OCI-M2 (cell line): Measurements from ENCODE around the gene CXorf65.

Experiments used
- DNase-seq: peaks from one replicate; lab custom pipeline; 2025; ENCODE audit not compliant: unreplicated experiment; lab: John Stamatoyannopoulos, UW

Gene CXorf65

DNA sequence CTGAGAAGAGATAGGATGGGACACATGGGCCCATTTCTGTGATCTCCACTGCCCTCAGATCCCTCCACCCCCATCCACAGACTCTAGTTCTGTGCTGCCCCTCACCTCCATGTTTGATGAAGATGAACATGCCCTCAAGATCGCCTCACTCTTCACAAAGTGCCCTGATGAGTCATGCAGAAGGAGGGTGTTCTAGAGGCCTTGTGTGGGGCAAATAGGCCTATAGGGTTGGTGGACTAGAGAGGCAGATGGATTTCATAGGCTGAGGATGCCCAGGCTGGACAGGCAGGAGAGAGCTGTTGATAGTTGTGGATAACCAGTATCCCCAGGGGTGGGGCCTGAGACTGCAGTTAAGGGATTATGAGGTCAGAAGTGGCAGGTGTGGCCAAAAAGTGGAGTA, at the start of gene CXorf65:
TSS of gene CXorf65 (minus strand) at position 314 of the 400 bp plus-strand sequence. CDS start at position 130, 184 bp downstream.
- no peak for DNase-seq

- DNase-seq, result no peak
Measured at GRCh38 chrX:71154641-71155040, 48.1 kb upstream of the CXorf65 start.

- DNase-seq, result no peak
Measured at GRCh38 chrX:71154196-71154595, 47.7 kb upstream of the CXorf65 start.

GRCh38 chrX:71151366-71151765, 44.8 kb upstream of the CXorf65 start:
- DNase-seq, result no peak

DNA sequence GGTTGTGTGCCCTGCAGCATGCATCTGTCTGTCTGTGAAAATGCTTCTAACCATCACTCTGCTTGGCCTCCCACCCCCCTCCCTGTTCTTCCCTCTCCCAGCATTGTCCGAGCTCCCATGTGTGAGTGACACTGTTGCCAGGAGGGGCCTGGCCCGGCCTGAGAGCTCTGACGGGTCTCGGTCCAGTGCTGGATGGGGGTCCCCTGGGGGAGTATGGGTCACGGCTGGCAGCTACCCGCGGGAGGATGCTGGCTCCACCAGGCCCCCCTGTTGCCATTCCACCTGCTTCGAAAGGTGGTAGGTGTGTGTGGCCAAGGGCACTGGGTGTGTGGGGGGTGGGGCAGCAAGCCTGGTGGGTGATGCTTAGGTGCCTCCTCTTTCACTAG, 41.7 kb upstream of the CXorf65 start:
- DNase-seq, result no peak

- DNase-seq, result no peak
Measured at GRCh38 chrX:71147496-71148277, 41.1 kb upstream of the CXorf65 start.

GRCh38 chrX:71144651-71145050, 38.1 kb upstream of the CXorf65 start, which contains the start of gene NLGN3:
Gene NLGN3, plus strand, starts transcription at chrX:71144841. Its CDS starts 2,909 bp downstream, at chrX:71147750.
- DNase-seq, result no peak

DNA sequence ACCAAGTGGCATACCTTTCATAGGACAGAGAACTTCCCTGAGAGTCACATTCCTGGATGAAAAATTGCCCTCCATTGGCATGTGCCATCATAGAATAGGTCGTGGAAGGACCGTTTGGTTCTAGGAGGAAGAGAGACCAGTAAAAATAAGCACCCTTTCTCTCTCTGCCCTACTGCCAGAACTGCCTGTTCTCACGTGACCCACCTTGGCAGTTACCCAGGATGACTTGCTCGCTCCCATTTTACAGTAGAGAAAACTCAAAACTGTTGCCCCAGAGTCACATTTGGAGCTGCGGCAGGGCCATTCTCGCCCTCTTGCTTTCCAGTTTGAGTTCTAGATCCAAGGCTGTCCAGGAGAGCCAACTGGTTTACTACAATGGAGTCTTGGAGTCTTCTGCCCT, 37.0 kb upstream of the CXorf65 start:
- DNase-seq, result no peak

DNA sequence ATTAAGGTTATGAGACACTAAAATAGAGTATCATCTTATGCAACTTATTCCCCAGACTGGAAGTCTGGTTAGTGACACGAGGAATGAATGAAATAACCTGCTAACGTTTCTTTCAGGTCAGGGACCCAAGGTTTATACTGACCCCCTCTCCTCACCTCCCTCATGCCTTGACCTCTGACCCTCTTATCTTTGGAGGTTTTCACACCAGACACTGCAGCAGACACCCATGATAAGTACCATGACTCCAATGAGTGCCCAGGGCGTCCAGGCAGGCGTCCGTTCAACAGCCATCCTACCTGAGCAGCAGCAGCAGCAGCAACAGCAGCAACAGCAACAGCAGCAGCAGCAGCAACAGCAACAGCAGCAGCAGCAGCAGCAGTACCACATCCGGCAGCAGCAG, 33.9 kb upstream of the CXorf65 start:
- no peak for DNase-seq

GRCh38 chrX:71131510-71131909, 25.0 kb upstream of the CXorf65 start:
- peak; percentile 60 for DNase-seq

- no peak for DNase-seq
Measured at GRCh38 chrX:71128915-71129765, 22.6 kb upstream of the CXorf65 start.

GRCh38 chrX:71128166-71128833, 21.8 kb upstream of the CXorf65 start:
- no peak for DNase-seq

DNA sequence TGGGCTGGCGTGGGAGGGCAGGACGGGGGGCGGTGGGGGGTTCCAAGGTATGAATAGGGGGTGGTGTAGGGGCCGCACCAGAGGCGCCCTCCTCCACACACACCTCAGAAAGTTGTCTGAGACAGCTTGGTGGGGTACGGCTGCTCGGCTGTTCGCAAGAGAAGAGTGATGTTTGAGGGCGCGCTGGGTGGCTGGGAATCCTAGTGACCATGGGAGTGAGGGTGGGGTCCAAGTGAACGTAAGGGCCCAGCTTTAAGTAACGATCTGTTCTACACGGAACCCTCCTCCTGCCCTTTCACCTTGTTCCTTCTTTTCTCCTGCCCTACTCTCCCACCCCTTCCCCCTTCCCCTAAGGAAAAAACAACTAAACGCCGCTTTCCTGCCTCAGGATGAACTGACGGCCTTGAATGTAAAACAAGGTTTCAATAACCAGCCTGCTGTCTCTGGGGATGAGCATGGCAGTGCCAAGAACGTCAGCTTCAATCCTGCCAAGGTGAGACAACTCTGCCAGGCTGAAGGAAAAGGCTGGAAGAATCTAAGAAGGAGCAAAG, 12.5 kb upstream of the CXorf65 start:
- DNase-seq, result no peak

DNA sequence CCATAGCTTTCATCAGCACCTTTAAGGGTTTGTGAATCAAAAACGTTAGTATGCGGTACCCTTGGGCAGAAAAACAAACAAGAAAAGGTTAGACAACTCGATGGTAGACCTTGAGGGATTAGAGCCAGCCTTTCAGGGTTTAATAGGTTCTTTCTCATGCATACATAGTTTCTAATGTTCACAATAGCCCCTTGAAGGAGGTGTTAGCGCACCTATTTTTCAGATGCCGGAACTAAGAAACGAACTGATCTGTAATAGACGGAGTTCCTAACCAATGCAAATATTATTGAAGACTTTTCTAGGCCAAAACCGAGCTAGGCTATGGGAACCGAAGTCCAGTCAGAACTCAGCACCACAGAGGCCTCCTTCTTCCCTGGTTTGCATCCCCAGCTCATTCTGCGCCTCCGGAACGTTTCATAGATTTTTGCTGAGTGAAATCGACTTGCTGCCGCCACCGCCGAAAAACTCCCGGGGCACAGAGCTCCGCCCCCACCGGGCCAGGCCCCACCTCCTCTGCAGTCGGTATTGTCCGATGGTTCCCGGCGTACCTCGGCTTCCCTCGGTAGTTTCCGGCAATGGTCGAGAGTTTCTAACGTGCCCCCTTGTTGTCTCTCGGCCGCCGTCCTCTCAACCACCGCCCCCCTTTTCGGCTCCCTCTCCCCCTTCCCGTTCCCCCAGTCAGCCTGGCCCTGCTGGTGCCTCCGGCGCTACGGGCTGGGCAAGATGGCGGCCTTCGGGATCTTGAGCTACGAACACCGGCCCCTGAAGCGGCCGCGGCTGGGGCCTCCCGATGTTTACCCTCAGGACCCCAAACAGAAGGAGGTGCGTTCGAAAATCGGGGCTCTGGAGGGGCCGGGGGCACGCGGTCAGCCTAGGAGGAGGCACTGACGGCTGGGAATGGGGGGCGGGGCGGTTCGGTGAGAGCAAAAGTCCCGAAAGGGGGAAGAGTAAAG, 11.8 kb upstream of the CXorf65 start, which contains the start of gene MED12:
TSS of gene MED12 (plus strand) at position 565 of the 953 bp plus-strand sequence. CDS start at position 724, 159 bp downstream.
- DNase-seq, result peak; percentile 62

GRCh38 chrX:71117358-71117757, 10.8 kb upstream of the CXorf65 start:
- DNase-seq, result no peak

DNA sequence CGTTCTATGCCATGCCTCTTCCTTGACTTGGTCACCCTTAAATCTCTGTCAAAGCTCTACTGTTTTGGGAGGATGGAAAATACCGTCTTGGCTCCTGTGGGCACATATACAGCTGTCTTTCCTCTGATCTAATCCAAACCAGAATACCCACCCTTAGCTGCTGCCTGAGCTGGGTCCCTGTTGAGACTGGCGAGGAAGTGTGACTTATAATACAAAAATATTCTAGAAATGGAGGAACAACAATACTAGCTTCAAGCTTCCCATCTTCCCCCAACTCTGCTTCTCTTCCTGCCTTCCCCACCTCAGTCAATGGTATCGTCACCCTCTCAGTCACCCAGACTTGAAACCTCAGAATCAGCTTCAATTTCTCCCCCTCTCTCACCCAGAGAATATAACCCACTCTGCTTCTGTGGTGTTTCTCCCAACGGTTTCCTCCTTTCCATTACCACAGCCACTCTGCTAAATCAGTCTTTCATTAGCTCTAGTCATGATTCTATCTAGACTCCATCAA, 5.4 kb upstream of the CXorf65 start:
- DNase-seq, result no peak

- DNase-seq, result no peak
Measured at GRCh38 chrX:71111141-71111843, 4.8 kb upstream of the CXorf65 start, which contains the start of gene IL2RG. Gene IL2RG, minus strand, starts transcription at chrX:71111577. Its CDS starts 38 bp downstream, at chrX:71111539.

GRCh38 chrX:71109051-71109450, 2.5 kb upstream of the CXorf65 start:
- no peak for DNase-seq

DNA sequence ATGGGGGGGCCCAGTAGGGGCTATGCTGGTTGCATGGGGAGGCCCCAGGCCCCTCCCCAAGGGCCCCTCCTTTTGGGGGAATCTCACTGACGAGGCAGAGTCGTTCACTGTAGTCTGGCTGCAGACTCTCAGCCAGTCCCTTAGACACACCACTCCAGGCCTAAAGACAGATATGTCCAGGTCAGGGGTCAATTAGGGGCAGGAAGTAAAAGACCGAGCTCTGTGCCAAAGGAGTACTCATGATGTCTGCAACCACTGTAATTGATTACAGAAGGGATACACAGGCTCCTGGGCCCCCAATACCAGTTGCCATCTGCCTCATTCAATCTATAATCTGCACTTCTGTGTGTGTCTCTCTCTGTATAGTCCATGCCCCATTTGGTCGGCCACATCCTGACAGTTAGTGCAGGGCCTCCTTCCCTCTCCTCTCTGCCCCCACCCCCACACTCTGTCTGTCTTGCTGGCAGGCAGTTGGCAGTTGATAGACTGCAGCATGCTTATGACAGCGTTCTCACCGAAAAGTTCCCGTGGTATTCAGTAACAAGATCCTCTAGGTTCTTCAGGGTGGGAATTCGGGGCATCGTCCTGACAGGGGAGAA, 1.3 kb upstream of the CXorf65 start:
- no peak for DNase-seq
